ENCODE results near the gene MAPKAP1.

Gene MAPKAP1

DNA sequence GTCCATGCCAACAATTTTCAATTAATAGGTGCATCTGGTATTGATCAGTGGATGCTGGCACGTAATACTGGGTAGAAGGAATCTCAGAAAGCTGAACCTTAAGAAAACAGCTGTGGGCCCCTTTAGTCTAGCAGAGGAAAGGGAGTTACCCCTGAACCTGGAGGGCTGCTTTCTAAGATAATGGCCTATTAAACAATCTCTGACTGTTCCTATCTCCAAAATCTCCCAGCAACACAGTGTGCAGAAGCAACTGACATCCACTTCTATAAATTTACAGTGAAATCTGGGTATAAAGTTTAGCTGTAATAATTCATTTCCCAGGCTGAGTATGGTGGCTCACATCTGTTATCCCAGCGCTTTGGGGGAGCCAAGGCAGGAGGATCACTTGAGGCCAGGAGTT, 198.8 kb downstream of the MAPKAP1 start:
- no peak for DNase-seq

DNA sequence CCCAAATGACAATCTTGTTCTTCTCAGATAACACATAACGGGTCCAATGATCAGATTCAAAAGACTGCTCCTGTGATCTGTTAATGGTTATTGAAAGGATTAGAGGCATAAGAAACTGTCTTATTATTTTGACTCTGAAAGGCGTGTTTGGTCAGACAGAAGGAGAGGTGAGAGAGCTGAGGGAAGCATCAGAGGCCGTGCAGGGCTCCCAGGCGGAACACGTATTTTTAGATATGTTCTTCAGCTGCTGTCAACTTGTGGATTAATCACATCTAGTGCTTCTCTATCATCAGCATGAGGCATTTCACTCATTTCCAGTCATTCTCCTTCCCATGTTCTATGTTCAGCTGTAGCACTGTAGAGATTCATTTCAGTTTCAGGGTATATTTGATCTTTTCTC, 199.8 kb downstream of the MAPKAP1 start:
- no peak for DNase-seq

GRCh38 chr9:125505988-125506438, 201.0 kb downstream of the MAPKAP1 start:
- no peak for DNase-seq

DNA sequence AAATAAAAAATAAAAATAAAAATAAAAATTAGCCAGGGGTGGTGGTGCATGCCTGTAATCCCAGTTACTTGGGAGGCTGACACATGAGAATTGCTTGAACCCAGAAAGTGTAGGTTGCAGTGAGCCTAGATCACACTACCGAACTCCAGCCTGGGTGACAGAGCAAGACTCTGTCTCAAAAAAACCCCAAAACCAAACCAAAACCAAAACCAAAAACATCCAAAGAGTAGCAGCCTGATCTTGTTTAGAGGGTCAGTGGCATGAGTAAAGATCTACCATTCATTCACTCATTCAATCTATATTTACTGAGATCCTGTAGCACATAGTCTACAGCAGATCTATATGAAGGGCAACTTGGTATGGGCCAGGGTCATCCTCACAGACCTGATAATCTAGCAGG, 202.4 kb downstream of the MAPKAP1 start:
- DNase-seq = no peak

- no peak for DNase-seq
Measured at GRCh38 chr9:125497906-125498305, 209.1 kb downstream of the MAPKAP1 start.

DNA sequence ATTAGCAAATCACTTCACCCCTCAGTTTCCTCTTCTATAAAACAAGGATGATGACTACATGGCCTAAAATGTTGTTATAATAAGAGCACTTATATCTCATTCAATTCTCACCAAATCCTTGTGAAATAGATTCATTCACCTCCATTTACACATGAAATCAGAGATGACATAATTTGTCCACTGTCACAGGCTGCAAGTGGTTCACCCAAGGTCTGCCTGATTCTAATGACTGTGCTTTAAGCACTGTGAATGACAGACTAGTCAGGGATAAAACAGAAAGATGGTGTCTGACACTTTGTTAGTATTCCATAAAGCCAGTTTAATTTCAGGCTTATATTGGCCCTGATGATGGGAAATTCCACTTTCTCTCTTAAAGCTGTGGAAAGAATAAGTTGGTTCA, 209.5 kb downstream of the MAPKAP1 start:
- no peak for DNase-seq

DNA sequence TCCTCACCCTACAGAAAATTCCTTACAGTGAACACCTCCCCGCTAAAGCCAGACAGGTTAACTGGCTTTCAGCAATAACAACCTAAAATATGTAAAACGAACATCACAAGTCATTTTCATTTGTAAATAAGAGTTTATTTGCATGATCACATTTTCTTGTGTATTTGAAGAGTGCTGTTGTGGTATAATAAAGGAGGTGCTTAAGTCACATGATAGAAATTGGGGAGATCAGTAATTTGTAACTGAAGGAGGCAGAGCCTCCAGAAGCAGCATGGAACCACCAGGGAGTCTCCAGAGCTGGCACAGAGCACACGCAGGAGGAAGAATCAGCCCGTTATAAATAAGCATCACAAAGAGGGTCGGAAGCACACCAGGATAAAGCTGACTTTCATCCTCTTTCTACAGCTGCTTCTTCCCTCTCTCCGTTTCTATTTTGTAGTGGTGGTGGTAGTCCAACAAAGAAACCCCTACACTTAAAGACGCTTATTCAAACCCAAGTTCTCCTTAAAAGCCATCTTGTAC, 210.6 kb downstream of the MAPKAP1 start:
- no peak for DNase-seq

DNA sequence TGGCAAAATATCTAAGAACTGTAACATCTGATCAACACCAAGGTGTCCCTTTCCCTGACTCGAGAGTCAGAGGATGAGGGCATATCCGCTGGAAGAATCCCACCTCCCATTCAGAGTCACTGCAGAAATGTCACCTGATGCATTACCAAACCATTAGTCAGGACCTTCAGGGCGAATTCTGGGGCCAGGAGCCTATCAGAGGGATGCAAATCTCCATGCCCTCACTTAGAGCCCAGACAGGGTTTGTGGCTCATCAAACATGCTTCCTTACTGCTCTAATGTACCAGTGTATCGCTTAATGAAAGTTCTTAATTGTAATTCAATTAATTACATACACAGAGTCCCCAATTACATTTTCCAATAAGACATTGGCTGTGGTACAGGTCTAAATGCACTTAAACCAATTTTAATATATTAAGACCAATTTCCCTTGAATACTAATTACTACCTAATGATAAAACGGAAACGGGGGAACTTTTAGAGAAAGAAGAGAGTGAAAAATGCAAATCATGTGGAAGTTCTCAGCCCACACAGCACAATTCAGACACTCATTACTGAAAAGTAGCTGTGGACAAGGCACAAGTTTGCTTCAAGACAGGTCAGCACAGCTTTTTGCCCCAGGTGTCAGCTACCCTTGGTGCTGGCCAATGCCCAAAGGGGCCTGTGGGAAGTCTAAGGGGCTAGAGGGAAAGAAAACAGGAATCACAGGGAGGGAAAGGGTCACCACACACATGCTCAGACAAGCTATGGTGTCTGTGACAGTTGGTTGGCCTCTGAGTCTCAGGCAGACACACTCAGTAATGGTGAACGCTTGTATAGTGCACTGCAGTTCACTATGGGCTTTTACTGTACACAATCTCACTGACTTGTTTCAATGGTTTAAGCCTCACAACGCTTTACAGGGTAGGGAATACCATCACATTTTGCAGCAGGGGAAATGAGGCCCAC, 211.6 kb downstream of the MAPKAP1 start:
- no peak for DNase-seq

GRCh38 chr9:125494653-125494915, 212.4 kb downstream of the MAPKAP1 start:
- no peak for DNase-seq

GRCh38 chr9:125493881-125494652, 212.9 kb downstream of the MAPKAP1 start:
- no peak for DNase-seq

GRCh38 chr9:125493384-125493783, 213.6 kb downstream of the MAPKAP1 start:
- no peak for DNase-seq

DNA sequence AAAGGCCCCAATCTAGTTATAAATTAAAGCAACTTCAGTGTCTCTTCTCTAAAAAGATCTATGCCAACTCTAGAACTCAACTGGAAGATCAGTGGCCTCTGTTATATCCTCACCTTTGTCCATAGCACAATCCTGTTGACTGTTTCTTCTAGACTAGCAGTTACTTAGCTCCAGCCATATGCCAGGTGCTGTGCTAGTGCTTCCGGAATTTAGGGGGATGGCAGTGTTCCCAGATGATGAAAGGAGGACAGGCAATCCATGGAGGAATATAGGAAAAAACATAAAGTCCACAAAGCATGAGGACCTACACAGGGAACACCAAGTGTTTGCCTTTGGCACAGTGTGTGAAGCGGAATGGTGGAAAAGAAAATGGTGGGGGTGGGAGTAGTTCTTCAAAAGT, 214.3 kb downstream of the MAPKAP1 start:
- no peak for DNase-seq

DNA sequence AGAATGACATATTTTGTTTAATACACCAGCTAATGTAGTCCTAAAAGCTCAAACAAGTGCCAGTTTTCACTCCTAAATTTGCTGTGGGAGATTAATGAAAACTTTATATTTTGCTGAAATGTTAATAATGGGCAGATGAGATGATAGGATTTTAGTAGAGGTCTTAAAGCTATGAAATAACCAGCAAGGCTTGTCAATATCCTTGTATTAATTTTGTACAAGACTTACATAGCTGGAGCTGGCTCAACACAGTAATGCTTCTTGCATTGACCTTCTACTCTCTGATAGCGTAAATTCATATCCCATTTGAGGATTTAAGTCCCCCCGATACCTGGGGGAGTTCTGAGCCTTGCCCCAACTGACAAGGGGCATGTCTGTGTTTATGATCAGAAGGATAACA, 219.2 kb downstream of the MAPKAP1 start:
- DNase-seq = no peak

DNA sequence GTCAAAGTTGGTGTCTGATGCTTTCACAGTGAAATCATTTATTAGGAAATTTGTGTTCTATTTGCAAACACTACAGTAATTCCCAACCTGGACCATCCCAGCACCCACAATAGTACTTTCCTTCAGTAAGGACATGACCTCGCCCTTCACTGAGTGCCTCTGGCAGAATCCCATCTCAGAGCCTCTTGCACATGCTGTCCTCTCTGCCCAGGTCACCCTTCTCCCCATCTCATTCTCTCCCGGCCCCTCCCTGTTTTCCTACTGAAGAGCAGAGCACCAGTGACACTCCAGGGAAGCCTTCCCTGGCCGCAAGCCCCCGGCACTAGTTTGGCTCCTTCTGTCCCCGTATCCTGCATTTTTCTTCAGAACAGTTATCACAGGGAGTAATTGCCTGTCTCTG, 220.4 kb downstream of the MAPKAP1 start:
- no peak for DNase-seq

DNA sequence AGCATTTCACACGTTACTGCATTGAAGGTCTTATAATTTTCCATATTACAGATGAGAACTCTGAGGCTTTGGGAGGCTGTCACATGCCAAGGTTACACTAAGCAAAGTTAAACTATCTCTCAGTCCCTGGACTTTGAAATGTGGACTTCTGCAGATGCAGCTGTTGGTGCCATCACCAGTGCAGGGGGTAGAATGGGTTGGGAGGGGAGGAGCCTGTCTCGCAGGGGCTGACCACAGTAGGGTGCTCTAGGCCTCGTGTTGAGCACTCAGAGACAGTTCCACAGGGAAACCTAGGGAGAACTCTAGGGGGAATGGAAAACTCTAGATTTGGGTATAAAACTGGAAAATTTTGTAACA, 220.9 kb downstream of the MAPKAP1 start:
- no peak for DNase-seq

GRCh38 chr9:125485471-125486151, 221.4 kb downstream of the MAPKAP1 start:
- no peak for DNase-seq

GRCh38 chr9:125484350-125485282, 222.4 kb downstream of the MAPKAP1 start:
- no peak for DNase-seq

DNA sequence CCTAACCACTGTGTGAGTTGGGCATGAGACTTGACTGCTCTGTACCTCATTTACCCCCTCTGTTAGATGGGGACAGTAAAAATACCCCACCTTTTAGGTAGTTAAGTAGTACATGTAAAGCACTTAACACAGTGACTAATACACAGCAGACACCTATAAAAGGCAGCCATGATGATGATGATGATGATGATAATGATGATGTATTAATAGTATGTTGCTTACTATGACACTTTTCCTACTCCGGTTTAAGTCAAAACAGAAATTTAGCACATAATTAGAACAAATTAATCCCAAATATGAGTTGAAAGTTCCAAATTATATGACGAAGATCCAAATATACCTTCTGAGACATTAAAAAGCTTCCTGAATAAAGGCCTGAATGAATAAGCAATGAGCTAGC, 223.3 kb downstream of the MAPKAP1 start:
- DNase-seq = no peak

- DNase-seq = no peak
Measured at GRCh38 chr9:125479846-125480615, 227.0 kb downstream of the MAPKAP1 start.

GRCh38 chr9:125477089-125477544, 229.9 kb downstream of the MAPKAP1 start:
- DNase-seq = no peak

DNA sequence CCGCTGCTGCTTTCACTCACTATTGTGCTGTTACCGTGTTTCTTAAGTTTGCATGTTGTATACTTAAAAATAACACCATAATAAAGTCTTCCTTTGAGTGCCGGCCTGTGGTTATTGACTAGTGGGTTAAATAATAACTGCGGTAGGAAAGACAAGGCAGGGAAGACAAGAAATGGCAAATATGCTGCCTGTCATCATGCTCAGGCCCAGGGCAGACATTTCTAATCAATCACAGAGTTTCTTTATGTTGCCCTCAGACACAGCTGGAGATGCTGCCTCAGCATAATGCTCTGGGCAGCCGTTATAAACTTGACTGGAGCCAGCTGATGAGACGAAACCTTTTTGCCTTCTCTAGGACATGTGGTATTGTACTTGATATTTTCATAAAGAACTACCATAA, 230.4 kb downstream of the MAPKAP1 start:
- DNase-seq = no peak
